ENCODE results near the gene PRKRIP1. TPM values are rescaled to one million over a fixed set of nuclear protein-coding genes. Genes with fewer than 3 reads are reported as not detected.
"Not testable (repeated sequence)": the region's sequence is repeated elsewhere in the genome, so short reads cannot be mapped to it uniquely, and the experiment has no call there.

The PRKRIP1 gene
- polyA plus RNA-seq, 1 experiment = 14.3 TPM

GRCh38 chr7:102376964-102377466, 19.1 kb upstream of the PRKRIP1 start:
- TF ChIP-seq, protein P1, sequence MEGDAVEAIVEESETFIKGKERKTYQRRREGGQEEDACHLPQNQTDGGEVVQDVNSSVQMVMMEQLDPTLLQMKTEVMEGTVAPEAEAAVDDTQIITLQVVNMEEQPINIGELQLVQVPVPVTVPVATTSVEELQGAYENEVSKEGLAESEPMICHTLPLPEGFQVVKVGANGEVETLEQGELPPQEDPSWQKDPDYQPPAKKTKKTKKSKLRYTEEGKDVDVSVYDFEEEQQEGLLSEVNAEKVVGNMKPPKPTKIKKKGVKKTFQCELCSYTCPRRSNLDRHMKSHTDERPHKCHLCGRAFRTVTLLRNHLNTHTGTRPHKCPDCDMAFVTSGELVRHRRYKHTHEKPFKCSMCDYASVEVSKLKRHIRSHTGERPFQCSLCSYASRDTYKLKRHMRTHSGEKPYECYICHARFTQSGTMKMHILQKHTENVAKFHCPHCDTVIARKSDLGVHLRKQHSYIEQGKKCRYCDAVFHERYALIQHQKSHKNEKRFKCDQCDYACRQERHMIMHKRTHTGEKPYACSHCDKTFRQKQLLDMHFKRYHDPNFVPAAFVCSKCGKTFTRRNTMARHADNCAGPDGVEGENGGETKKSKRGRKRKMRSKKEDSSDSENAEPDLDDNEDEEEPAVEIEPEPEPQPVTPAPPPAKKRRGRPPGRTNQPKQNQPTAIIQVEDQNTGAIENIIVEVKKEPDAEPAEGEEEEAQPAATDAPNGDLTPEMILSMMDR (IDR thresholded peaks at IDR 0.05; ENCODE audit: insufficient read depth, low read depth, low read length) = no peak
- H3K27me3 ChIP-seq (ENCODE audit: control insufficient read depth, insufficient read depth, low read length) = no peaks in the 10 kb centered on the region
- ChIA-PET CTCF (no interaction called here), POLR2A (no interaction called here)
- peaks cover 7% of the 10 kb centered on the region for H3K36me3 ChIP-seq (ENCODE audit: control insufficient read depth, insufficient read depth, low read length)
- H3K4me3 ChIP-seq (ENCODE audit: low read depth, low read length) = no peak overlapping the region
- DNase-seq (ENCODE audit: low read depth) = no peak

- CTCF ChIA-PET = interaction anchor here (1.8 kb wide), 1 partner anchor 11 kb away, joined by 4 read pairs; no protein-coding TSS in a partner anchor
- H3K36me3 ChIP-seq (ENCODE audit: control insufficient read depth, insufficient read depth, low read length); H3K4me3 ChIP-seq (ENCODE audit: low read depth, low read length); H3K27me3 ChIP-seq (ENCODE audit: control insufficient read depth, insufficient read depth, low read length); DNase-seq (ENCODE audit: low read depth); POLR2A ChIA-PET: not testable (repeated sequence)
These were observed 15.3 kb upstream of the PRKRIP1 start for GRCh38 chr7:102380837-102381236.

GRCh38 chr7:102381696-102382425, 14.3 kb upstream of the PRKRIP1 start:
- POLR2A ChIA-PET; DNase-seq (ENCODE audit: low read depth); H3K27me3 ChIP-seq (ENCODE audit: control insufficient read depth, insufficient read depth, low read length); H3K4me3 ChIP-seq (ENCODE audit: low read depth, low read length); H3K36me3 ChIP-seq (ENCODE audit: control insufficient read depth, insufficient read depth, low read length): not testable (repeated sequence)
- CTCF ChIA-PET = interaction anchor here (1.8 kb wide), 1 partner anchor 10 kb away, joined by 4 read pairs; no protein-coding TSS in a partner anchor

- Histone ChIP-seq H3K27me3 (ENCODE audit: control insufficient read depth, insufficient read depth, low read length) (no peaks in the 10 kb centered on the region), H3K4me3 (ENCODE audit: low read depth, low read length) (no peak overlapping the region), H3K36me3 (ENCODE audit: control insufficient read depth, insufficient read depth, low read length) (peaks cover 4% of the 10 kb centered on the region)
- ChIA-PET POLR2A (no interaction called here), CTCF (interaction anchor here (3.3 to 6.3 kb wide), 2 partner anchors 108 to 116 kb away, joined by 9 to 46 read pairs; no protein-coding TSS in a partner anchor)
- TF ChIP-seq, protein P1 (IDR thresholded peaks at IDR 0.05; ENCODE audit: insufficient read depth, low read depth, low read length) = no peak
- no peak for DNase-seq (ENCODE audit: low read depth)
These were observed 9.1 kb upstream of the PRKRIP1 start for GRCh38 chr7:102387064-102387463.

GRCh38 chr7:102389810-102390209, 6.4 kb upstream of the PRKRIP1 start:
- H3K27me3 ChIP-seq (ENCODE audit: control insufficient read depth, insufficient read depth, low read length) = no peaks in the 10 kb centered on the region
- no peak for DNase-seq (ENCODE audit: low read depth)
- no peak overlapping the region for H3K4me3 ChIP-seq (ENCODE audit: low read depth, low read length)
- CTCF ChIA-PET = interaction anchor here (0.9 to 6.3 kb wide), 3 partner anchors 102 to 110 kb away, joined by 3 to 46 read pairs (median 4); no protein-coding TSS in a partner anchor
- TF ChIP-seq, protein P1 (IDR thresholded peaks at IDR 0.05; ENCODE audit: insufficient read depth, low read depth, low read length) = no peak
- peaks cover 4% of the 10 kb centered on the region for H3K36me3 ChIP-seq (ENCODE audit: control insufficient read depth, insufficient read depth, low read length)
- POLR2A ChIA-PET = no interaction called here

- H3K4me3 ChIP-seq (ENCODE audit: low read depth, low read length) = no peak overlapping the region
- H3K27me3 ChIP-seq (ENCODE audit: control insufficient read depth, insufficient read depth, low read length) = no peaks in the 10 kb centered on the region
- ChIA-PET POLR2A (no interaction called here), CTCF (interaction anchor here (0.6 to 6.3 kb wide), 13 partner anchors 10 to 849 kb away, joined by 3 to 46 read pairs (median 5); partner anchors contain the start of gene ORAI2)
- H3K36me3 ChIP-seq (ENCODE audit: control insufficient read depth, insufficient read depth, low read length) = peaks cover 4% of the 10 kb centered on the region
- TF ChIP-seq, protein P1 (IDR thresholded peaks at IDR 0.05; ENCODE audit: insufficient read depth, low read depth, low read length) = peak; percentile 92
- DNase-seq (ENCODE audit: low read depth) = no peak
These were observed 5.3 kb upstream of the PRKRIP1 start for GRCh38 chr7:102390697-102391484.

All from BJ (cell line).